HTERT RPE-1 (cell line): ENCODE results near the gene PIK3IP1.
"Not testable (repeated sequence)": the region's sequence is repeated elsewhere in the genome, so short reads cannot be mapped to it uniquely, and the experiment has no call there.

Experiments
- in situ Hi-C: fragments of 300-500 bp; cut with MboI; formaldehyde crosslinking; loops from 4 replicates; pipeline ENCODE4 v1.14.3; 2020; ENCODE audit warnings: low sequenced_read_pairs

PIK3IP1 gene

GRCh38 chr22:31259798-31260473 is 32.4 kb downstream of the PIK3IP1 start:
- in situ Hi-C loops, result no loop called here

GRCh38 chr22:31253949-31254348 is 38.3 kb downstream of the PIK3IP1 start:
- in situ Hi-C loops, result no loop called here

- in situ Hi-C loops, result no loop called here
These were observed 41.3 kb downstream of the PIK3IP1 start for GRCh38 chr22:31250740-31251600.

- in situ Hi-C loops, result no loop called here
These were observed 43.0 kb downstream of the PIK3IP1 start for GRCh38 chr22:31248965-31249958.

- in situ Hi-C loops, result no loop called here
These were observed 44.0 kb downstream of the PIK3IP1 start for GRCh38 chr22:31248138-31248745.

GRCh38 chr22:31247726-31248125 is 44.6 kb downstream of the PIK3IP1 start:
- in situ Hi-C loops, result no loop called here

- in situ Hi-C loops, result no loop called here
These were observed 45.6 kb downstream of the PIK3IP1 start for GRCh38 chr22:31246687-31247086.

- in situ Hi-C loops, result not testable (repeated sequence)
These were observed 46.3 kb downstream of the PIK3IP1 start for GRCh38 chr22:31245998-31246397.

- in situ Hi-C loops, result no loop called here
These were observed 47.3 kb downstream of the PIK3IP1 start for GRCh38 chr22:31244943-31245451.

GRCh38 chr22:31244046-31244942 is 48.0 kb downstream of the PIK3IP1 start:
- in situ Hi-C loops, result no loop called here

GRCh38 chr22:31243339-31244045 is 48.8 kb downstream of the PIK3IP1 start:
- in situ Hi-C loops, result no loop called here

GRCh38 chr22:31241936-31242335 is 50.4 kb downstream of the PIK3IP1 start:
- in situ Hi-C loops, result no loop called here

- in situ Hi-C loops, result no loop called here
These were observed 51.1 kb downstream of the PIK3IP1 start for GRCh38 chr22:31241200-31241599.

- in situ Hi-C loops, result no loop called here
These were observed 52.4 kb downstream of the PIK3IP1 start for GRCh38 chr22:31239771-31240370.

- in situ Hi-C loops, result no loop called here
These were observed 54.2 kb downstream of the PIK3IP1 start for GRCh38 chr22:31238057-31238456.

GRCh38 chr22:31236044-31236443 is 56.2 kb downstream of the PIK3IP1 start:
- in situ Hi-C loops, result not testable (repeated sequence)

- in situ Hi-C loops, result no loop called here
These were observed 57.2 kb downstream of the PIK3IP1 start for GRCh38 chr22:31235081-31235480.

GRCh38 chr22:31233001-31233400 is 59.3 kb downstream of the PIK3IP1 start:
- in situ Hi-C loops, result no loop called here
